Endothelial cell (in vitro differentiated cells): ENCODE measurements around the gene SF3B2. TPM values are rescaled to one million over a fixed set of nuclear protein-coding genes. Genes with fewer than 3 reads are reported as not detected.

Experiments used
- DNase-seq: peaks from one replicate; pipeline ENCODE4 v3.0.0; 2021; ENCODE audit warnings: low spot score
- H3K27ac Mint-ChIP-seq: one replicate; pipeline ENCODE4 v1.8.0; 2021; ENCODE audit warnings: mixed read lengths, inconsistent platforms; ENCODE audit not compliant: unreplicated experiment
- H3K27me3 Mint-ChIP-seq: one replicate; pipeline ENCODE4 v1.8.0; 2021; ENCODE audit warnings: mild to moderate bottlenecking, moderate library complexity, mixed read lengths, inconsistent platforms; ENCODE audit not compliant: unreplicated experiment
- H3K36me3 Mint-ChIP-seq: one replicate; pipeline ENCODE4 v1.8.0; 2021; ENCODE audit warnings: mild to moderate bottlenecking, low read depth, mixed read lengths, inconsistent platforms; ENCODE audit not compliant: unreplicated experiment
- H3K4me1 Mint-ChIP-seq: one replicate; pipeline ENCODE4 v1.8.0; 2021; ENCODE audit warnings: mild to moderate bottlenecking, mixed read lengths, inconsistent platforms; ENCODE audit not compliant: unreplicated experiment
- H3K4me3 Mint-ChIP-seq: one replicate; pipeline ENCODE4 v1.8.0; 2021; ENCODE audit warnings: mild to moderate bottlenecking, mixed read lengths, inconsistent platforms; ENCODE audit not compliant: unreplicated experiment
- H3K9me3 Mint-ChIP-seq: one replicate; pipeline ENCODE4 v1.8.0; 2021; ENCODE audit warnings: mixed read lengths, inconsistent platforms; ENCODE audit not compliant: unreplicated experiment
- CTCF ChIP-seq: fragments of 200-600 bp; sonication (generic); IDR thresholded peaks from one replicate; pipeline ENCODE4 v1.5.0; 2021; ENCODE audit warnings: antibody characterized with exemption; ENCODE audit not compliant: unreplicated experiment
- total RNA-seq: library from RNA; stranded (reverse); fragmentation: NEBNext Ultra II Directional; extraction: Animal tissue kit (Norgen Biotek cat#: 25700); gene quantifications from one replicate; pipeline ENCODE4 v1.2.1, GENCODE V29; 2021; ENCODE audit not compliant: unreplicated experiment

SF3B2 gene
- total RNA-seq, 1 donor from 2014 or later: 174 TPM

GRCh38 chr11:66047541-66048365 is 4.4 kb upstream of the SF3B2 start:
- DNase-seq: no peak
- Mint-ChIP-seq H3K4me1 (peaks cover 11% of the 10 kb centered on the region), H3K27me3 (peaks cover 13% of the 10 kb centered on the region), H3K36me3 (peaks cover 6% of the 10 kb centered on the region), H3K27ac (no peak overlapping the region), H3K9me3 (no peaks in the 10 kb centered on the region), H3K4me3 (peak overlapping the region; percentile 34)
- TF ChIP-seq CTCF: no peak

- H3K4me1 Mint-ChIP-seq: peaks cover 18% of the 10 kb centered on the region
- H3K36me3 Mint-ChIP-seq: peaks cover 12% of the 10 kb centered on the region
- DNase-seq: no peak
- peak within 1 kb of the TSS; percentile 34 for H3K4me3 Mint-ChIP-seq
- no peaks in the 10 kb centered on the region for H3K9me3 Mint-ChIP-seq
- peaks cover 18% of the 10 kb centered on the region for H3K27me3 Mint-ChIP-seq
- no peak within 1 kb of the TSS for H3K27ac Mint-ChIP-seq
- no peak for TF ChIP-seq CTCF
These were observed 3.4 kb upstream of the SF3B2 start, which contains the start of gene GAL3ST3 for GRCh38 chr11:66048547-66049323. Gene GAL3ST3 (minus strand): TSS chr11:66049161. CDS start chr11:66045415, 3,746 bp downstream.

GRCh38 chr11:66050581-66051231 is 1.5 kb upstream of the SF3B2 start:
- Mint-ChIP-seq H3K27me3 (peaks cover 14% of the 10 kb centered on the region), H3K36me3 (peaks cover 22% of the 10 kb centered on the region), H3K9me3 (no peaks in the 10 kb centered on the region), H3K27ac (peak overlapping the region; percentile 70), H3K4me1 (peaks cover 22% of the 10 kb centered on the region), H3K4me3 (peak overlapping the region; percentile 92)
- DNase-seq: no peak
- no peak for TF ChIP-seq CTCF

GRCh38 chr11:66051371-66051765 is 796 bp upstream of the SF3B2 start:
- no peak for DNase-seq
- no peak for TF ChIP-seq CTCF
- Mint-ChIP-seq H3K36me3 (peaks cover 23% of the 10 kb centered on the region), H3K27ac (peak overlapping the region; percentile 93), H3K9me3 (no peaks in the 10 kb centered on the region), H3K27me3 (peaks cover 14% of the 10 kb centered on the region), H3K4me1 (peaks cover 22% of the 10 kb centered on the region), H3K4me3 (peak overlapping the region; percentile 92)
